NCI-H187 (cell line): Measurements from ENCODE around the gene SLC6A8.
A peak's percentile ranks its signal among the peaks of the same experiment; 100 is the strongest.

Experiments
- DNase-seq, 2 experiments: peaks; one replicate each; lab custom pipeline; 2025; lab: John Stamatoyannopoulos, UW

Gene SLC6A8

GRCh38 chrX:153687121-153688039 is at the start of gene SLC6A8:
Gene SLC6A8 (plus strand): TSS chrX:153687926. CDS start chrX:153688575, 649 bp downstream.
- DNase-seq, result peak; percentile 39 to 52

- no peak for DNase-seq
These were observed 49.7 kb upstream of the SLC6A8 start for GRCh38 chrX:153638041-153638371.

- DNase-seq, result no peak
These were observed 49.1 kb upstream of the SLC6A8 start for GRCh38 chrX:153638436-153639176.

GRCh38 chrX:153639177-153640044 is 48.3 kb upstream of the SLC6A8 start:
- DNase-seq, result no peak

- DNase-seq, result no peak
These were observed 47.6 kb upstream of the SLC6A8 start for GRCh38 chrX:153640045-153640686.

GRCh38 chrX:153640736-153641575 is 46.8 kb upstream of the SLC6A8 start:
- DNase-seq, result no peak

- no peak for DNase-seq
These were observed 46.1 kb upstream of the SLC6A8 start for GRCh38 chrX:153641627-153642026.

GRCh38 chrX:153642051-153642654 is 45.6 kb upstream of the SLC6A8 start:
- no peak for DNase-seq

- no peak for DNase-seq
These were observed 44.9 kb upstream of the SLC6A8 start for GRCh38 chrX:153642655-153643430.

- no peak for DNase-seq
These were observed 44.0 kb upstream of the SLC6A8 start for GRCh38 chrX:153643431-153644351.

GRCh38 chrX:153644356-153645125 is 43.2 kb upstream of the SLC6A8 start:
- no peak for DNase-seq

GRCh38 chrX:153645151-153645550 is 42.6 kb upstream of the SLC6A8 start:
- no peak for DNase-seq

GRCh38 chrX:153645921-153646488 is 41.7 kb upstream of the SLC6A8 start:
- DNase-seq, result no peak

GRCh38 chrX:153646620-153647373 is 40.9 kb upstream of the SLC6A8 start, which contains the start of gene DUSP9:
Gene DUSP9 (plus strand): TSS chrX:153647203. CDS start chrX:153647954, 751 bp downstream.
- no peak for DNase-seq

GRCh38 chrX:153647461-153648357 is 40.0 kb upstream of the SLC6A8 start:
- DNase-seq, result no peak
